GM19395 (cell line): Measurements from ENCODE around the gene GPR82.
"Not testable (repeated sequence)": the region's sequence is repeated elsewhere in the genome, so short reads cannot be mapped to it uniquely, and the experiment has no call there.

Source experiments
- ATAC-seq: cut with Tn5 transposase; IDR thresholded peaks from one replicate; pipeline ENCODE4 v1.9.1; 2021; ENCODE audit warnings: mild to moderate bottlenecking, moderate library complexity; ENCODE audit not compliant: unreplicated experiment

Gene GPR82

GRCh38 chrX:41718481-41719235, 5.3 kb upstream of the GPR82 start:
- no peak for ATAC-seq

- not testable (repeated sequence) for ATAC-seq
These were observed 4.4 kb upstream of the GPR82 start for GRCh38 chrX:41719610-41720009.

- peak; percentile 78 for ATAC-seq
These were observed 3.7 kb upstream of the GPR82 start for GRCh38 chrX:41720125-41720779.

GRCh38 chrX:41721590-41721989, 2.4 kb upstream of the GPR82 start:
- peak; percentile 49 for ATAC-seq

GRCh38 chrX:41722214-41722613, 1.8 kb upstream of the GPR82 start:
- ATAC-seq = no peak

- ATAC-seq = no peak
These were observed 964 bp upstream of the GPR82 start for GRCh38 chrX:41722816-41723618.

- ATAC-seq = no peak
These were observed 4.1 kb downstream of the GPR82 start for GRCh38 chrX:41728125-41728524.

GRCh38 chrX:41730081-41730480, 6.1 kb downstream of the GPR82 start:
- ATAC-seq = no peak

GRCh38 chrX:41732260-41732659, 8.3 kb downstream of the GPR82 start:
- no peak for ATAC-seq

- peak; percentile 95 for ATAC-seq
These were observed 10.0 kb downstream of the GPR82 start for GRCh38 chrX:41733939-41734338.

- no peak for ATAC-seq
These were observed 10.5 kb downstream of the GPR82 start for GRCh38 chrX:41734530-41734929.

GRCh38 chrX:41737065-41737464, 13.1 kb downstream of the GPR82 start:
- no peak for ATAC-seq

GRCh38 chrX:41739871-41740270, 15.9 kb downstream of the GPR82 start:
- ATAC-seq = no peak

- no peak for ATAC-seq
These were observed 26.7 kb downstream of the GPR82 start for GRCh38 chrX:41750716-41751115.

GRCh38 chrX:41758401-41758800, 34.4 kb downstream of the GPR82 start:
- no peak for ATAC-seq

- no peak for ATAC-seq
These were observed 35.8 kb downstream of the GPR82 start for GRCh38 chrX:41759817-41760216.

- no peak for ATAC-seq
These were observed 37.2 kb downstream of the GPR82 start for GRCh38 chrX:41761169-41761568.

GRCh38 chrX:41761702-41762101, 37.7 kb downstream of the GPR82 start:
- no peak for ATAC-seq

- no peak for ATAC-seq
These were observed 55.1 kb downstream of the GPR82 start for GRCh38 chrX:41779030-41779564.
